Suprapubic skin (tissue), 4 donors: ENCODE measurements around the gene CALB2. TPM values are rescaled to one million over a fixed set of nuclear protein-coding genes. Genes with fewer than 3 reads are reported as not detected.

ENCODE experiments used
- DNase-seq, 2 donors: peaks; one replicate each; pipeline ENCODE4 v3.0.0-alpha.2; 2019; ENCODE audit warnings: low spot score in 2 of 2
- H3K27ac ChIP-seq: fragments of 200-600 bp; sonication (generic); one replicate; pipeline ENCODE4 v1.5.1; 2019
- H3K27me3 ChIP-seq: fragments of 200-600 bp; sonication (generic); one replicate; pipeline ENCODE4 v1.5.1; 2019
- H3K36me3 ChIP-seq: fragments of 200-600 bp; sonication (generic); one replicate; pipeline ENCODE4 v1.5.1; 2019
- H3K4me1 ChIP-seq: fragments of 200-600 bp; sonication (generic); one replicate; pipeline ENCODE4 v1.5.1; 2019
- H3K4me3 ChIP-seq: fragments of 200-600 bp; sonication (generic); one replicate; pipeline ENCODE4 v1.5.1; 2019; ENCODE audit warnings: mild to moderate bottlenecking
- H3K9me3 ChIP-seq: fragments of 200-600 bp; sonication (generic); one replicate; pipeline ENCODE4 v1.5.1; 2019
- CTCF ChIP-seq, 2 donors: fragments of 200-600 bp in 1 of 2; fragments of 450-650 bp in 1 of 2; sonication (generic) in 1 of 2; IDR thresholded peaks; one replicate each; pipeline ENCODE4 v1.5.1; 2016 to 2019; ENCODE audit warnings: antibody characterized with exemption in 2 of 2, mild to moderate bottlenecking in 1 of 2, moderate library complexity in 1 of 2
- EP300 ChIP-seq: sonication (generic); formaldehyde crosslinking; IDR thresholded peaks from one replicate; pipeline ENCODE4 v1.6.1; 2017; ENCODE audit warnings: antibody characterized with exemption
- POLR2A ChIP-seq, 2 donors: fragments of 450-650 bp; IDR thresholded peaks; one replicate each; pipeline ENCODE4 v1.6.1; 2017; ENCODE audit warnings: antibody characterized with exemption in 2 of 2, mild to moderate bottlenecking in 2 of 2, moderate library complexity in 2 of 2
- POLR2AphosphoS5 ChIP-seq, 3 donors: sonication (generic); formaldehyde crosslinking; IDR thresholded peaks; one replicate each; pipeline ENCODE4 v1.6.1; 2017; ENCODE audit warnings: antibody characterized with exemption in 3 of 3
- WGBS: methylation state at CpG from one replicate; pipeline ENCODE4 v1.1.5; 2018; 5-methylcytosine and 5-hydroxymethylcytosine counted together
- total RNA-seq, 4 donors: library from RNA; depleted of rRNA; stranded (reverse); fragments of >200 nt; gene quantifications; one replicate each; pipeline ENCODE4 v1.1.0, GENCODE V29; 2016

The CALB2 gene
- total RNA-seq, 4 donors from 2014 or later: 4.3 to 7.7 (median 5.6) TPM

GRCh38 chr16:71439523-71439922, 81.0 kb downstream of the CALB2 start:
- Histone ChIP-seq H3K27me3 (peaks cover 5% of the 10 kb centered on the region), H3K27ac (no peak overlapping the region), H3K9me3 (peaks cover 9% of the 10 kb centered on the region), H3K36me3 (no peaks in the 10 kb centered on the region), H3K4me1 (no peaks in the 10 kb centered on the region), H3K4me3 (no peak overlapping the region)
- no peak for DNase-seq
- TF ChIP-seq CTCF (IDR thresholded peaks at IDR 0.05) (no peak), POLR2AphosphoS5 (IDR thresholded peaks at IDR 0.05) (no peak), POLR2A (IDR thresholded peaks at IDR 0.05) (no peak), EP300 (no peak)
- WGBS: 34% methylated on average over 3 of the region's 3 CpGs

Other genes starting within 250 kb of the CALB2 start
- gene HYDIN, start 128.0 kb upstream of the CALB2 start, total RNA-seq: 1 to 10 TPM in 1 of 4 donors, under 1 TPM in 2, not detected in 1; 0.40 to 1.1 (median 0.47) TPM
- 10 to 100 TPM; 17.9 to 21.3 (median 19.6) TPM for gene CMTR2, start 69.3 kb upstream of the CALB2 start, total RNA-seq
- gene TLE7, start 83.3 kb downstream of the CALB2 start, total RNA-seq: not detected
- 1 to 10 TPM; 2.5 to 5.8 (median 4.8) TPM for gene ZNF23, start 103.5 kb downstream of the CALB2 start, total RNA-seq
- 10 to 100 TPM in 1 of 4 donors, 1 to 10 TPM in 2, under 1 TPM in 1; 0.87 to 10.4 (median 5.3) TPM for gene ZNF19, start 130.6 kb downstream of the CALB2 start, total RNA-seq
- not detected for gene CHST4, start 167.7 kb downstream of the CALB2 start, total RNA-seq
- 1 to 10 TPM in 1 of 4 donors, not detected in 3; 2.0 TPM for gene TAT, start 218.4 kb downstream of the CALB2 start, total RNA-seq